GM18873 (cell line): ENCODE data around the gene PLA2G12A.

ENCODE experiments used
- ATAC-seq: cut with Tn5 transposase; IDR thresholded peaks from one replicate; pipeline ENCODE4 v1.9.1; 2021; ENCODE audit warnings: mild to moderate bottlenecking, moderate library complexity, moderate number of reproducible peaks; ENCODE audit not compliant: unreplicated experiment, low FRiP score

Gene PLA2G12A

DNA sequence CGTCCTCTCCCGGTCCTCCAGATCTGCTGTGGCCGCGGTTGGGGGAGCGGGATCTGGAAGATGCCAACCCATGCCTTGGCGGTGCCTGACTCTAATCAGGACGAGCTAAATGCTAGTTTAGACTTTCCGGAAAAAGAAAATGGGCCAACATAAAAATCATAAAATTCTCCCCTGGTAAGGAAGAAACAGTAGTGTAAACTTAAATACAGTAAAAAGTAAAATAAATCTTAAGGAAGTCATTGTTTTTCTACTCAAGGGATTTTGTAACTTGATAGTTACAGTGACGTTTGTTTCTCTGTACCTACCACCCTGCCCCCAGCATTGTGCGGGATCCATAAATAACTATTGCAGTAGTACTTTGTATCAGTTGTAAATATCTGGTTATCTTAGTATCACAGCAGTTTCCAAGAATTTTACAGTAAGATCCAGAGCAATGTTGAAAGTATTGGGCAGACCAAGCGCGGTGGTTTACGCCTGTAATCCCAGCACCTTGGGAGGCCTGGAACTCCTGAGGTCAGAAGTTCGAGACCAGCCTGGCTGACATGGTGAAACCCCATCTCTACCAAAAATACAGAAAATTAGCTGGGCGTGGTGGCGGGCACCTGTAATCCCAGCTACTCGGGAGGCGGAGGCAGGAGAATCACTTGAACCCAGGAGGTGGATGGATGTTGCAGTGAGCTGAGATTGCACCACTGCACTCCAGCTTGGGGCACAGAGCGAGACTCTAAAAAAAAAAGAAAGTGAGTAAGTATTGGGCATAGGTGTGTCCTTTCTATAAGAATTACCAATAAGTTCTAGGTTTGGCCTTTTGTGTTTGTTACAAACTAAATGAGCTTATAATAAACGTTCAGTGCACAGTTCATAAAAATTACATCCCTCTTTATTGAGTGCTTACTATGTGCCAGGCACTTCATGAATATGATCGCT is 1.0 kb upstream of the PLA2G12A start:
- ATAC-seq, result no peak

DNA sequence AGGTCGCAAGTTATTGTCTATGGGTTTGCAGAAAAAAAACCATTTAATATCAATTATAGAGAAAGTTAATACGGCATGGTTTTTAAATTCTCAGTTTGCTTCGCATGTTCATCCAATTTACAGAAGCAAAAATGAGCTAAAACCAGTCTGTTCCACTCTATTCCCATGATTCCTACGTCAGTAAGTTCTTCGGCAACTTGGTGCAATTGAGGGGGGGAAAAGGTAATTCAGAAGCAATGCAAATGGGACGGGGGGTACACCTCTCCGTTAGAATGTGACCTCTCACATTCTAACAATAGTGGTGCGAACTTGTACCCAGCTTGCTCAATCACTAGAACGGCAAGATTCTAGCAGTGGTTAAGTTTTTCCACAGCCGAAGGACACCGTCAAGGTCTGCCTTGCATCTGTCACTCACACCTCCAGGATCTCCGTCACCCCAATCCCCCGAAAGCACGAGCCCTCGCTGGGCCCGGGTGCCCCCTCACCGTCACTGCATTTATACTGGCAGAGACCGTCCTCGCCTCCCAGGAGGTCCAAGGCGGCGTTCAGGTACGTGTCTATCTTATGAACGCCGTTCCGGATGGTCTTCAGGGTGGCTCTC is 653 bp downstream of the PLA2G12A start:
- ATAC-seq, result peak; percentile 26

DNA sequence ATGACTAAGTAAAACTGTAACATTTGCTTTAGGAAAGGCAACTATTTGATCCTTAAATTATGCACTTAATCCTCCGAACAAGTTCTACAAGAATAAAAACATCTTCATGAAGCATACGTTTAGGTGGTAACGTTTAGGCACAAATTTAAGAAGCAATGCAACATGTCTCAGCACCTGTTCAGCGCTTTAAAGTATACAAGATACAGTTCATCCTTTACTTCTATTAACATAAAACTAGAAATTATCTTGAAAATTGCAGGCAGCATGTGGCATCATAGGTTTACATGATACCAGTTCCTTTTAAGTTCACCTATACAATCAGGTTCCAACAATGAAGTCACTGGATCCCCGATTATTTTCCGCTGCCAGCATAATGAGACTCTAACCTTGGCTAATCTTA is 1.5 kb downstream of the PLA2G12A start:
- no peak for ATAC-seq

DNA sequence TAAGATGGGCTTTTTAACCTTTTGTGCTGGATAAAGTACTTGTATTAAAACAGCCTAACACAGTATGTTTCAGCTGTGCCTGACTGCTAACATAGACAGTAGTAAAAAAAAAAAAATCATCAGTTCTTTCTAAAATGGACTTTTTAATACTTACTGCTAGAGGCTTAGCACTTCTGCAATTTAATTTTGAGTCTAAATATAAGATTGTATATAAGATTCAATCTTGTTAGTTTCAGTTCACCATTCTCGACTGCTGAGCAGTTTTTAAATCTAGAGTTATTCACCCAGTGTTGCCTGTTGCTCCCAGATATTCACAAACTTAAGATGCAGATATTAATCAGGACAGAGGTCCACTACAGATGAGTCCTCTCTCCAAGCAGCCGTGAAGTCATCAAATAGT is 6.8 kb downstream of the PLA2G12A start:
- no peak for ATAC-seq

DNA sequence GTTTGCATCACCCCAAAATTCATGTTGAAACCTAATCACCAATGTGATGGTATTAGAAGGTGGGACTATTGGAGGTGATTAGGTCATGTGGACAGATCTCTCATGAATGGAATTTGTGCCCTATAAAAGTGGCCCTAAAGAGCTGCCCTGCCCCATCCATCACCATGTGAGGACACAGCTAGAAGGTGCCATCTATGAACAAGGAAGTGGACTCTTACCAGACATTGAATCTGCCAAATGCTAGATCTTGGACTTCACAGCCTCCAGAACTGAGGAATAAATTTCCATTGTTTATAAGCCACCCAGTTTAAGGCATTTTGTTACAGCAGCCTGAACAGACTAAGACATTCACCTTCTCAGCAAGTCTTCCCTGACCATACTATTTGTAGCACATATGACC is 7.5 kb downstream of the PLA2G12A start:
- no peak for ATAC-seq

DNA sequence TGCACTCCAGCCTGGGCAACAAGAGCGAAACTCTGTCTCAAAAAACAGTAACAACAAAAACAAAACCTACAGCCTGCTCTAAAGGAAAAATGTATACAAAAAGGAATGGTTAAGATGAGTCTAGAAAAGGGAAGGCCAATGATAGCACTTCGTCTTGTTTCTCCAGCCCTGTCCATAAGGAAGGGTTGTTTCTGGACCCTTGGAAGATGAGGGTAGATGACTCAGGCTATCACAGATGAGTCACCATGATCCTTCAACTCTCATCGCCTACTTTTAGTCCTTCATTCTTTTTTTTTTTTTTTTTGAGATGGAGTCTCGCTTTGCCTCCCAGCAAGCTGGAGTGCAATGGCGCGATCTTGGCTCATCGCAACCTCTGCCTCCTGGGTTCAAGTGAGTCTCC is 8.8 kb downstream of the PLA2G12A start:
- ATAC-seq, result no peak

DNA sequence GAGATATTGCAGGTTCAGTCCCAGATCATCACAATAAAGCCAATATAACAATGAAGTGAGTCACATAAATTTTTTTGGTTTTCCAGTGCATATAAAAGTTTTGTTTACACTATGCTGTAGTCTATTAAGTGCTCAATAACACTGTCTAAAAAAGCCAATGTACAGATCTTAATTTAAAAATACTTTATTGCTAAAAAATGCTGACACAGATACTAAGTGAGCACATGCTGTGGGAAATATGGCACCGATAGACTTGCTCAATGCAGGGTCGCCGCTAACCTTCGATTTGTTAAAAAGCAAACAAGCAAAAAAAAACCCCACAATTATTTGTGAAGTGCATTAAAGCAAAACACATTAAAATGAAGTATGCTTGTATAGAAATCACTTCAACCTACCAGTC is 10.3 kb downstream of the PLA2G12A start:
- ATAC-seq, result no peak

DNA sequence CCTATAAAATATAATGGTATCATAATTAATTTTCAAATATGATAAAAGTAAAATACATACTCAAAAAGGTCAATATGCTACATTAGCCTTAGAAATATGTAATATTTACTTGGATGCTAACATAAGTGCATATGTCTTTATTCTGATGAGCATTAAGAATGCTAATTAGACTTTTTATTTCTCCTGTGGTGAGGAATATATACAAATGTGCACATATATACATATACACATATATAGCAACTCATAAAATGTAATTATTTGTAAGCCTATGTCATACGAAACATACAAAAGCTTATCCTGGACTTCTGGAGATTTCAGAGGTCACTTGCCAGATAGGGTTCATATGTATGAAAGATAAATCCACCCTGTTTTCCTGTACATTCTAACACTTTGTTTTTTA is 11.1 kb downstream of the PLA2G12A start:
- no peak for ATAC-seq

DNA sequence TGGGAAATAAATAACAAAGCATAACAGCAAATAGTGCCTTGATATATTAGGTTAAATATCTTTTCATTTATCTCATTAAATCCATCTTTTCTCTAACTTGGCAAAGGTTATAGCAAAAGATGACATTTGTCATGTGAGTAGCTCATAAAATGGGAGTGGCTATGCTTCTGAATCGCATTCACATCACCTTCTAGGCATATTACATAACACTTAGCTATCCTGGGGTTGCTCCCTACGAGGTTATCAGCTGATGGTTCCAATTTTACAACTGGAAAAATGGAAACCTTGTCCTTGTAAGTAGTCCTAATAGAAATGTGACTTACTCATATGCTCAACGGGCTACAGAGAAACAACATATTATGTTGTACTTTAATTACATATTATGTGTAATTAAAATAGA is 16.4 kb downstream of the PLA2G12A start:
- no peak for ATAC-seq

DNA sequence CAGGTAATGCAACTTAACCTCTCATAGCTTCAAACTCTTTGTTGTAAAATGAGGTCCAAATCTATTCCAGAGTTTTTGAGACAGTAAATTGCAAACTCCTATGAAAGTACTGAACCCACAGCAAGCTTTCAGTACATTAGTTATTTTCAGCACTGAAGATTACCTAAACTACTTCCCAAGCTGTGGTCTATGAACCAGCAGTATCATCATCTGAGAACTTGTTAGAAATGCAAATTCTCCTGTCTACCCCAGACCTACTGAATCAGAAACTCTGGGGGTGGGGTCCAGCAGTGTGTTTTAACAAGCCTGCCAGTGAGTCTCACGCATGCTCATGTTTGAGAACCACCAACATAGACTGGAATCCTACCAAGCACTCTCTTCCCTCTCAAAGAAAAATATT is 20.9 kb downstream of the PLA2G12A start:
- peak; percentile 94 for ATAC-seq

DNA sequence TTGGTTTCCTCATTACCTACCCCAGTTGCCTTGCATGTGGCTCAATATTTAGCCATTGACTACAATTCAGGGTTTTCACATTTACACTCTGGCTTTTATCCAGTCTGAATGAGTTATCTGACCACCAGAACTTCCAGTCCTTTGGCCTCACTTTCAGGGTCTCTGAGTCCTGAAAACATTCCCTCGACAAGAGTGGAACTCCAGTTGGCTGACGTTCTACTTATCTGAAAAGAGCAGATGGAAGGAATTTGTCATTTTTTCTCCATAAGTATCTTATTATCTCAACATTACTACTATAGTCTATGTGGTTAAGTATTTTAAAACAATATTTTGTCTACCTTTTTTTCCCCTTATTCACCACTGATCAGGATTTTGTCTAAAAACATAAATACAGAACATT is 21.4 kb downstream of the PLA2G12A start:
- ATAC-seq, result no peak

DNA sequence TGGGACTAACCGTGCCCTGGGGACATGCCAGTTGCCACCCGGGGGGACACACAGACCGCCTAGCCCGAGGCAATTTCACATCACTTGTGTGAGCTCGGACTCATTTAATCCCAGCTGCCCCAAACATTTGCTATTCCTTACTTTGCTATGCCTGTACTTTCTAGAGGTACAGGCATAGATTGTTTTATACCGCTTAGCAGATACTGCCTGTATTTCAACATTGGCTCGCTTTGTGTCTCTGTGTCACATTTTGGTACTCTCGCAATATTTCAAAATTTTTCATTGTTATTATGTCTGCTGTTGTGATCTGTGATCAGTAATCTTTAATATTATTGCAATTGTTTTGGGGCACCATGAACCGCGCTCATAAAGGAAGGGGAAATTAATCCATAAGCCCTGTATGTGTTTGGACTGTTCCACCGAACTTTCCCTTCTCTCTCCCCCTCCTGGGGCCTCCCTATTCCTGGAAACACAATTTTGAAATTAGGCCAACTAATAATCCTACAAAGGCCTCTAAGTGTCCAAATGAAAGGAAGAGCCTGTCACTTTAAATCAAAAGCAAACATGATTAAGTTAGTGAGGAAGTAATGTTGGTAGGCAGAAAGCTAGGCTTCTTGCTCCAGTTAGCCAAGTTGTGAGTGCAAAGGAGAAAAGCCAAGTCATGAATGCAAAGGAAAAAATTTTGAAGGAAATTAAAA is 26.1 kb downstream of the PLA2G12A start:
- no peak for ATAC-seq

DNA sequence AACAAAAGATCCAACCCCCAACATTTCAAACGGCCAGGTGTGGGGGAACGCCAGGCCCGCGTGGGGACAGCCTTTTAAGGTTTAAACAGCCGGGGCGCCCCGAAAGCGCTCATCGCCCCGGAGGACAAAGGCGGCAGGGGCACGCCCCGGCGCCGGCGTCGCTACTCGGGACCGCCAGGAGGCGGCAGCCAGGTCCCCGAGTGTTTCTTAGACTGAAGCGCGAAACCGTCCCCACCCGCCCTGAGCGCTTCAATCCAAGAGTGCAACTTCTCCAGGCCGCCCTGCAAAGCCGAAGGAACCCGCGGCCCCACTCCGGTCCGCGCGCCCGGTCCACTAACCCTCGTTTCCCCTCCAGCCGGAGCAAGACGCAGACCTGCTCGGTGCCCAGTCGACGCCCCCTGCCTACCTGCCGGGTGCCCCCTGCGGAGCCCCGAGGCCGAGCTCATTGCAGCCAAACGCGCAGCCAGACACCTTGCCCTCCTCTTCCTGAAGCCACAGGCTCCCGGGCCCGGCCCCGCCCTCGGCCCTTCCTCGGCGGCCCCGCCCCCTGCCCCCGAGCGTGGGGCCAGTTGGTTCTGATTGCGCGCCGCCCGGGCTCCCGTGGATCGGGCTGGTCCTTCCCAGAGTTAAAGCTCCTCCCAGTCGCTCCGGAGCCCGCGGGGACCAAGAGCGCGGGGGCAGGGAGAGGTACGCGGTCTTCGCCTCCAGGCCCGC is 26.8 kb downstream of the PLA2G12A start, which contains the start of gene CASP6:
CASP6 (minus strand) TSS at position 496 of the 714 bp plus-strand sequence; CDS start at position 446, 50 bp downstream.
- ATAC-seq, result peak; percentile 58

DNA sequence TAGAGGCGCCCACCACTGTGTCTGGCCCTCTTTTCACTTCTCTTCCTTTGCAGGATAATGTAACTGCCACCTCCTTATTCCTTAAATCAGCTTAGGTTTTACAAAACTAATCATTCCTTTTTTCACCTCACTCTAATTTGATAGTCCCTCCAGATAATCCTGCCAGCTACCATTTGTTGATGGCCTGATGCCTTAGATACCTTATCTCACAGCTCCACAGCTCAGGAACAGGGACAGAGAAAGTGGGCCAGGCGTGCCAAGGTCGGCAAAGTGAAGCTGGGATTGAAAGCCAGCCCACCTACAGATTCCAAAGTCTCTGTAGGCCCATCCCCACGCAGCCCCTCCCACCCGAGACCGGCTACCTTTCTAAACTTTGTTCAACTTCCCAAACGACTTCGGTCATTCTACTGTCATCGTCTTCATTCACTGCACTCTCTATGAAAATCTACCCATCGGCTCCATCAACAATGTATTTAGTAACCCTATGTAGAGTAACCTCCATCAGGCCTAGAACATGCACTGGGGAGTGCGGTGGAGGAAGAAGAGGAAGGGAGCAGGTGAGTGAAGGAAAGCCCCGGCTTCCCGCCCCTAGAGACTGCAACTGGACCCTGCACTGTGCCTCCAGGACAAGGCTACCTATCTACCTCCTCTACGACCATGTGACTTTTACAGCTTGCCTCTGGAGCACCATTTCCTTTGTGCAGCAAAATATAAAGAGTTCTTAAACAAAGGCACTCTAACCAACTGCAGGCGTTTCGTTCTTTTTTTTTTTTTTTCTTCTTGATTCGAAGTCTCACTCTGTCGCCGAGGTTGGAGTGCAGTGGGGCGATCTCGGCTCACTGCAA is 28.1 kb downstream of the PLA2G12A start:
- ATAC-seq, result no peak

DNA sequence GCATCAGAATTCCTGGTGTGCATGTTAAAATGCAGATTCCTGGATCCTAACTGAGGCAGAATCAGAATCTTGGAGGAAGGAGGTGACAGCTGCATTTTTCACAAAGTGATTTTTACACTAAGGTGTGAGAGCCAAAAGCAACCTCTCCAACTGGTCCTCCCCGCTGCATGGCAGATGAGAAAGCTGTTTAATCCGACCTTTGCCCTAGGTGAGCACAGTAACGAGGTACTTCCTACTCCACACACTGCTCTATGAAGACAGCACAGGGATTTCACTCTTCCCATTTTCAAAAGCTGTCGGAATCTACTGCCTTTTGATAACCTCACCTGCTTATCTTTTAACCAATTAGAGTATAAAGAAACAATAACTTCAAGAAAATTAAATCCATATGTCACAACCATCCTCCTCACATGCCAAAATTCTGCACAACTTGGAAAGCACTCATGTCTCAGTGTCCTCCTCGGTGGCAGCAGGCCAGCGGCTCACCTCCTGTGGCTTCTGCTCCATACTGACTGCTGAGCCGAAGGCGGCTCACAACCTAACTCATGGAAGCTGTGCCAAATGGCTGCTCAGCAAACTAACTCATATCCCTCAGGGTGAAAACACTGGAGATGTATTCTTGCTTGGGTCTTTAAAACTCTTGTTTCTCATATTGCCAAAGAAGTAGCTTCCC is 30.2 kb downstream of the PLA2G12A start:
- no peak for ATAC-seq

DNA sequence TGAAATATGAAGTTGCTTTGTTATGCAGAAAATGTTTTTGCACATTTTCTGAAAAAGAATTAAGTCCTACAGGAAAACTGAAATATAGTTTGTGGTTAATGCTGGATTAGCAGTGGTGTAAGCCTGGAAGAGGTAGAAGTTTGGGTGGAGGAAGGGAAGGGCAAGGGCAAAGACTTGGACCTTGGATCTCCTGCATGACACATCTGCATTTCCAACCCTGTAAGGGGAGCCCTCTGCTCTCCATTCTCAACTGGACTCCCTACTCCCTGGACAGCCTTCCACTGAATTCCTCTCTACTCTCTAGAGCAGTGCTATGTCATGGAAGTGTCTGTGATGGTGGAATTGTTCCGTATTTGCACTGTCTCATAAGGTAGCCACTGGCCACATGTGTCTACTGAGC is 31.2 kb downstream of the PLA2G12A start:
- no peak for ATAC-seq

DNA sequence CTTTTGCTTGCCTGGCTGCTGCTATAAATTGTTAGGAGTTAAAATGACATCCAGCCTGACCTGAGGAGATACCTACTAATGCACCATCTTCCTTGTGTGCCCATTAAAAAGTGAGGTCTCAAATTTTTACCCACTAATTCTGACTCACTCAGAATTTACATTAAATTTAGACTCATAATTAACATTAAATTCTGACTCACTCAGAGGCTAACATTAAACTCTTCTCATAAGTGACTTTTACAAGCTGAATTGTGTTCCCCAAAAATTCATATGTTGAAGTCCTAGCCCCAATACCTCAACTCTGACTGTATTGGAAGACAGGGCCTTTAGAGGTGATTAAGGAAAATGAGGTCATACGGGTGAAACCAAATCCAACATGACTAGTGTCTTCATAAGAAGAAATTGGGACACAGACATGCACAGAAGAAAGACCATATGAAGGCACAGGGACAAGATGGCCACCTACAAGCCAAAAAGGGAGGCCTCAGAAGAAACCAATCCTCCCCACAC is 38.4 kb downstream of the PLA2G12A start:
- ATAC-seq, result no peak

DNA sequence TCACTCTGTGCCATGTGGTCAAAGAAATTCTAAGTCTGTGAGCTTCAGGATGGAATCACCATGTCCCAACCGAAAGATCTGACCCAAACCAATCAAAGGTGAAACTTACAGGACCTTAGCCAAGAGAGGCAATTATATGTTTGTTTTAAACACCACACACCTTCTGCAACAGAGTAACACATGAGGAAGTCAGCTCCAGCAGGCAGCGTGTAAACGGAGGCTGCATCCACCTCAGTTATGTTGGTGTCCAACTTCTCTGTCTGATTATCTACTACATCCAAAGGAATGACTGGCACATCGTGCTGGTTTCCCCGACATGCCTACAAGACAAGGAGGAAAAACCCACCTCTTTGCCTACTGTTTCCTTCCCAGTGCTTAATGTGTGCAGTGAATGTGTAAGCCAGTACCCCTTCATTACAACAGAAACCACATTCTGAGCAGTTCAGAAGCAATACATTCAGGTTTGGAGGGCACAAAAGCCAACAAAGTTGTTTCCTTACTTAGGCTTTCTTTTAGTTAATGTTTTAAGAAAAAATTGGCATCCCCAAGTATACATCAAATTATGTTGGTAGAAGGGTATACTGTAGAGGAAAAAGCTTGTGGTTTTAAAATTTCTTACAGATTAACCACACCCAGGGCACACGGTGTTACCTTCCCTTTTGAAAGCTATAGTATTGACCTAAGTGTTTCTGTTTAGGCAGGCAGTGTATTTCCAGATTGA is 39.0 kb downstream of the PLA2G12A start:
- ATAC-seq, result peak; percentile 87
